ENCODE results near the gene PDE9A.

- TF ChIP-seq CTCF (IDR thresholded peaks at IDR 0.05) (no peak), POLR2A (IDR thresholded peaks at IDR 0.05) (no peak), POLR2AphosphoS5 (IDR thresholded peaks at IDR 0.05) (peak in 1 of 3 donors; percentile 24)
Measured at GRCh38 chr21:42784276-42784675, 130.9 kb downstream of the PDE9A start.

All from breast epithelium (tissue), 3 donors.